SK-N-SH treated with all-trans-retinoic acid at 6 μM for 48 hours (cell line): ENCODE results near the gene ZBTB40.

ENCODE experiments used
- PPARA ChIP-seq: fragments of 250-450 bp; sonication (Bioruptor Pico); IDR thresholded peaks from 2 replicates; pipeline ENCODE4 v1.5.0; 2020; ENCODE audit warnings: mild to moderate bottlenecking, borderline replicate concordance
- ZC3H10 ChIP-seq: fragments of 250-450 bp; sonication (Bioruptor Pico); IDR thresholded peaks from 2 replicates; pipeline ENCODE4 v1.5.1; 2021; ENCODE audit warnings: mild to moderate bottlenecking, moderate library complexity
- TF ChIP-seq, protein P1 (sequence below): fragments of 250-450 bp; sonication (Bioruptor Pico); IDR thresholded peaks from 2 replicates; pipeline ENCODE4 v1.5.1; 2020; ENCODE audit warnings: low read depth, mild to moderate bottlenecking, moderate library complexity
- TF ChIP-seq, protein P2 (sequence below): fragments of 250-450 bp; sonication (Bioruptor Pico); IDR thresholded peaks from 2 replicates; pipeline ENCODE4 v1.8.0; 2020; ENCODE audit warnings: mild to moderate bottlenecking, moderate library complexity, borderline replicate concordance
- TF ChIP-seq, protein P3 (sequence below): fragments of 250-450 bp; sonication (Bioruptor Pico); IDR thresholded peaks from 2 replicates; pipeline ENCODE4 v1.5.0; 2020; ENCODE audit warnings: mild to moderate bottlenecking, moderate library complexity

DNA sequence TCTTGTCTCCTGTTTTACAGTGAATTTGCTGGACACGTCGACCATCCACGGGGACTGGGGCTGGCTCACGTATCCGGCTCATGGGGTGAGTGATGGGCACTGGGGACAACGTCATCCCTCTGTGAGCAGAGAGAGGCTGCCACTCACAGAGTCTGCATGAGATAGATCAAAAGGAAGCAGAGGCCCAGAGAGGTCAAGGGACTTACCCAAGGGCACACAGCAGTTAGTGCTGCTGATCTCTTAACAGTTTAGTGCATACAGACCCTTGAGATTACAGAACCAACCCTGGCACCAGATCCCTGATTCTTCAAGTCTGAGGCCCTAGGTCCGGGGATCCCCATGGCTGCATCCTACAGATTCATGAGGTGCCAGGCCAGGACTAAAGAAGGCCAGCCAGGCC, 117.6 kb downstream of the ZBTB40 start:
- TF ChIP-seq PPARA (no peak), ZC3H10 (CRISPR knock-in tag) (no peak)
- TF ChIP-seq, protein P1, sequence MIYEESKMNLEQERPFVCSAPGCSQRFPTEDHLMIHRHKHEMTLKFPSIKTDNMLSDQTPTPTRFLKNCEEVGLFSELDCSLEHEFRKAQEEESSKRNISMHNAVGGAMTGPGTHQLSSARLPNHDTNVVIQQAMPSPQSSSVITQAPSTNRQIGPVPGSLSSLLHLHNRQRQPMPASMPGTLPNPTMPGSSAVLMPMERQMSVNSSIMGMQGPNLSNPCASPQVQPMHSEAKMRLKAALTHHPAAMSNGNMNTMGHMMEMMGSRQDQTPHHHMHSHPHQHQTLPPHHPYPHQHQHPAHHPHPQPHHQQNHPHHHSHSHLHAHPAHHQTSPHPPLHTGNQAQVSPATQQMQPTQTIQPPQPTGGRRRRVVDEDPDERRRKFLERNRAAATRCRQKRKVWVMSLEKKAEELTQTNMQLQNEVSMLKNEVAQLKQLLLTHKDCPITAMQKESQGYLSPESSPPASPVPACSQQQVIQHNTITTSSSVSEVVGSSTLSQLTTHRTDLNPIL (CRISPR knock-in tag): no peak
- TF ChIP-seq, protein P2, sequence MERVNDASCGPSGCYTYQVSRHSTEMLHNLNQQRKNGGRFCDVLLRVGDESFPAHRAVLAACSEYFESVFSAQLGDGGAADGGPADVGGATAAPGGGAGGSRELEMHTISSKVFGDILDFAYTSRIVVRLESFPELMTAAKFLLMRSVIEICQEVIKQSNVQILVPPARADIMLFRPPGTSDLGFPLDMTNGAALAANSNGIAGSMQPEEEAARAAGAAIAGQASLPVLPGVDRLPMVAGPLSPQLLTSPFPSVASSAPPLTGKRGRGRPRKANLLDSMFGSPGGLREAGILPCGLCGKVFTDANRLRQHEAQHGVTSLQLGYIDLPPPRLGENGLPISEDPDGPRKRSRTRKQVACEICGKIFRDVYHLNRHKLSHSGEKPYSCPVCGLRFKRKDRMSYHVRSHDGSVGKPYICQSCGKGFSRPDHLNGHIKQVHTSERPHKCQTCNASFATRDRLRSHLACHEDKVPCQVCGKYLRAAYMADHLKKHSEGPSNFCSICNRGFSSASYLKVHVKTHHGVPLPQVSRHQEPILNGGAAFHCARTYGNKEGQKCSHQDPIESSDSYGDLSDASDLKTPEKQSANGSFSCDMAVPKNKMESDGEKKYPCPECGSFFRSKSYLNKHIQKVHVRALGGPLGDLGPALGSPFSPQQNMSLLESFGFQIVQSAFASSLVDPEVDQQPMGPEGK (CRISPR knock-in tag): no peak
- TF ChIP-seq, protein P3, sequence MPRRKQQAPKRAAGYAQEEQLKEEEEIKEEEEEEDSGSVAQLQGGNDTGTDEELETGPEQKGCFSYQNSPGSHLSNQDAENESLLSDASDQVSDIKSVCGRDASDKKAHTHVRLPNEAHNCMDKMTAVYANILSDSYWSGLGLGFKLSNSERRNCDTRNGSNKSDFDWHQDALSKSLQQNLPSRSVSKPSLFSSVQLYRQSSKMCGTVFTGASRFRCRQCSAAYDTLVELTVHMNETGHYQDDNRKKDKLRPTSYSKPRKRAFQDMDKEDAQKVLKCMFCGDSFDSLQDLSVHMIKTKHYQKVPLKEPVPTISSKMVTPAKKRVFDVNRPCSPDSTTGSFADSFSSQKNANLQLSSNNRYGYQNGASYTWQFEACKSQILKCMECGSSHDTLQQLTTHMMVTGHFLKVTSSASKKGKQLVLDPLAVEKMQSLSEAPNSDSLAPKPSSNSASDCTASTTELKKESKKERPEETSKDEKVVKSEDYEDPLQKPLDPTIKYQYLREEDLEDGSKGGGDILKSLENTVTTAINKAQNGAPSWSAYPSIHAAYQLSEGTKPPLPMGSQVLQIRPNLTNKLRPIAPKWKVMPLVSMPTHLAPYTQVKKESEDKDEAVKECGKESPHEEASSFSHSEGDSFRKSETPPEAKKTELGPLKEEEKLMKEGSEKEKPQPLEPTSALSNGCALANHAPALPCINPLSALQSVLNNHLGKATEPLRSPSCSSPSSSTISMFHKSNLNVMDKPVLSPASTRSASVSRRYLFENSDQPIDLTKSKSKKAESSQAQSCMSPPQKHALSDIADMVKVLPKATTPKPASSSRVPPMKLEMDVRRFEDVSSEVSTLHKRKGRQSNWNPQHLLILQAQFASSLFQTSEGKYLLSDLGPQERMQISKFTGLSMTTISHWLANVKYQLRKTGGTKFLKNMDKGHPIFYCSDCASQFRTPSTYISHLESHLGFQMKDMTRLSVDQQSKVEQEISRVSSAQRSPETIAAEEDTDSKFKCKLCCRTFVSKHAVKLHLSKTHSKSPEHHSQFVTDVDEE: no peak
